HG02884 (cell line): ENCODE measurements around the gene WARS2.

Source experiments
- ATAC-seq: cut with Tn5 transposase; IDR thresholded peaks from one replicate; pipeline ENCODE4 v1.9.1; 2021; ENCODE audit warnings: mild to moderate bottlenecking, moderate library complexity; ENCODE audit not compliant: unreplicated experiment

The WARS2 gene

GRCh38 chr1:119001181-119002027, 139.0 kb downstream of the WARS2 start:
- no peak for ATAC-seq

GRCh38 chr1:119000371-119001180, 139.9 kb downstream of the WARS2 start:
- no peak for ATAC-seq

- no peak for ATAC-seq
Measured at GRCh38 chr1:118999348-119000071, 140.9 kb downstream of the WARS2 start.

DNA sequence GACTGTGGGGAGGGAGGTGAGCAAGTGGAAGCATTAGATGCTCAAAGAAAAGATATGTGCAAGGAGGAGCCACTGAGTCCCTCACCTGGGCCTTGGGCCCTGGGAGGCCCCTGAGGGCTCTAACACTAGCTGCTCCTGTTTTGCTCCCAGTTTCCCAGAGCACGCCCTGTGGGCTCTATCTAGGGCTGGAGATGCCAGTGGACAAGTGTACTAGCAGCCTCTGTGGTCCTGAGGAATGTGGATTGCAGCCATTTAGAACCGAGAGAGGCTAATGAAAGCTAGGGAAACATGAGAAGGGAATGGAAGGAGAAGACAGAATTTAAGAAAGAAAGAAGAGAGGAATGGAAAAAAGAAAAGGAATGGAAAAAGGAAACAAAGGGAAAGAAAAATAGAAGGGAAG, 142.3 kb downstream of the WARS2 start:
- ATAC-seq: no peak

DNA sequence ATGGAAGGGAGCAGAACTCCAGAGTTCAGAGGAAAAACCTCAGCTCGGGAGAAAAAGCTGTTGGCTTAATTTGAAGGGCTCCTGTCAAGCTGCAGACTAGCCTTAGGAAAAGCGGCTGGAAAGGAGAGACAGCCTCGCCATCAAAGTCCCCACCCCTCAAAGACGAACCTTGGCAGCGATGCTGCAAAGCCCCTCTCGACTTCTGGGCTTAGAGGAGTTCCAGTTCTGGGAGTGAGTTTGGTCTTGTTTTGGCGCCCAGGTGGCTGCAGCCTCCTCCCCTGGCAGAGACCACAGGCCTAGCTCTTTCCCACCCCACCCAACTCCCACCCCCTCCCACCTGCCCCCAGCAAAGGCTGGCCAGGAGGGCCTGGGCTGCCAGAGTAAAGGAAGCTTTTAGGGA, 143.2 kb downstream of the WARS2 start:
- no peak for ATAC-seq

DNA sequence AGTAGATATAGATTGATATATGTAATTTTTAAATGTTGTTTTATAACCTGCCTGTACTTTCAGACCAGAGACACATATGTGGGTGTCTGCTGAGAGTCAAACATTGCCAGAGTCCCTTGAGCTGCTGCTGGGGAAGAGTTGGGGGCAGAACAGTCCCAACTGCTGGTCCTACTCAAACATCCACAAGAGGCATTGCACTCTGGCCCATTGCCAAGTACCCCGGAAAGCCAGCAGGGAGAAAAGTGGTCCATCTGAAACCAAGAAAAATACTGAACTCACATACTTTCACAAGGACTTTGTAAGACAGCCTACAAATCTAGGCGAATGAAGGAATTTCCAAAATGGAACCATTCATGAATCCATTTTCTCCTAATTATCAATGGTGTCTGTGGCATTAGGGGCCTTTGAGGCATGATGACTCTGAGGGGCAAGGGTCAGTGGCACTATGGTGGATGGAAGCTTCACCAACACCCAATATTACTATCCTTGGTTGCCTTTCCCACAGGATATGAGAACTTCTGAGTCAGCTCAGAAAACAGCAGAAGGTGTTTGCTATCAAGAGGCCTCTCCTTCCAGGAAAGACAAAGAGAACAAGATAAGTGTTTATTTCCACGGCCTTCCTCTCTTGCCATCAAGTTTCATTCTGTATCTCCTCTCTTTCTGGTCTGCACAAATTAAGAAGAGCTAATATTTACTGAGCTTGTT, 145.0 kb downstream of the WARS2 start:
- no peak for ATAC-seq

GRCh38 chr1:118993700-118994026, 146.8 kb downstream of the WARS2 start:
- no peak for ATAC-seq

DNA sequence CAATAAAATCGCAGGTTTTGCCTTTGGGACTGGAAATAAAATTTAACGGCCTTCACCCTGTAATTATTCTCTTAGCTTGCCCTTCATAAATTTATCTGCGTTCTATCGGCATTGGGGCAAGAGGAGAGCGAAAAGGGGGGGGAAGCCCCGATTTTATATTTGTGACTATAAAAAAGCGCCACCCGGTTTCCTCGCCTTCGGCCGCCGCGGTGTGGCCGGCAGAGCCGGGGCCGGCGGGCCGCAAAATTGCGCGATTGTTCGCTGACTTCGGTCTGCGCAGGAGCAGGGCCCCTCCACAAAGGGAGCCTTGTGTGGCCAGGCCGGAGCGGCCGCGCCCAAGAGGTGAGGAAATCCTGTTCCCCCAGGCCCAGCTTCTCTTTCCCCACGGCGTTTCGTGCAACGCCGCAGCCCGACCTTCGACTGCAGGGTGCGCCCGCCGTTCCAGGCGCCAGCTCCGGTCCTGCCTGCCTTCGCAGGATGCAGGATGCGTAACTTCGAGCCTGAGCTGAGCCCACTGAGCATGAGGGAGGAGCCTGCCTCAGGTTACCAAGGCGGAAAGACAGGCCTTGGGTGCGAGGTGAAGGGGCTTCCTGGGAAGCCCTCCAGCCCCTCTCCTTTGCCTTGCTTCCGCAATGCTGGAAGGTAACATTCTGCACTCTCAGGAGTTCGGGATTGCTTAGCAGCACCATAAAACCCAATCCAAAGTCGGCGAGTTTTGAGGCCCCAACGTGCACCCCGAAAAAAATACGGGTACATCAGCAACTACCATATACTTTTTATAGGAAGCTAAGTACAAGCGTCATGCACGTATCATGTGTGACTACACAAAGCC, 147.4 kb downstream of the WARS2 start:
- ATAC-seq: no peak

DNA sequence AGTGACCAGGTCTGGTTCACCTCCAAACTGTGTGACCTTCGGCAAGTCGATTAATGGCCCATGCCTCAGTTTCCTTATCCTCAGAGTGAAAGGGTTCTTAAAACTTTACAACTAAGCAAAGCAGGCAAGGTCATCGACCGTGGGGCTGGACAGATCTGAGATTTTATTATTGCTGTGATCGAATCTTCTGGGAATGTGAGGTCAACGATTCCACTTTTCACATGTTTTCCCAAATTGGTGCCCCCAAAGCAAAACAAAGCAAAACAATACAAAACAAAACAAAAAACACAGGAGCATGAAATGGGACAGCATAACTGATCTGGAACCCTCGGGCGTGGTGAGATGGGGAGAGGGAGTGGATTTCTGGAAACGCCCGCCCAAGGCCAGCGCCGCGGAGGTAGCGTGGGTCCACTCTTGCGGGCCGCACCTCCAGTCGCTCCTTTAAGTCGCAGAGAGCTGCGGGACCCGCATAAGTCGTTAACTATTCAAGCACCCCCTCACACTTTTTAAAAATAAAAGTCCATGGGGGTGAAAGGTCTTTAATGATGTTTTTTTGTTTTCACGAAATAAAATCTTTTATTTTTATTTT, 148.1 kb downstream of the WARS2 start:
- no peak for ATAC-seq

DNA sequence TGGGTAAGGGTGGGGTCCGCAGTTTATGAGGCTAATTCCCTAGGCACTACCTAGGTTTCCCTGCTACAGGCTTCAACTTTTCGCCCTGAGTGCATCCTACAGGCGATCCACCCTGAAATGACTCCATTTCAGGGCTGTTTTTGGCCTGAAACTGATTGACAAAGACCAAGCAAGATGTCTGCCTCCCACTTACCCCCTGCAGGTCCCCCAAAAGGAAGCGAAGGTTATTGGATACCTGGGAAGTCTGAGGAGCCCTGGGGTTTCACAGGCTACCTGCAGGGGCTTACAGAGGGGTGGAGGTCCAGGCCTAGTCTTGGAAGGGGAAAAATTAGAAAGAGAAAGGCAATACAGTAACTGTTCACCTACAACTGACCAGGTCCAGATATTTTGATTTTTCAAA, 149.0 kb downstream of the WARS2 start:
- no peak for ATAC-seq

DNA sequence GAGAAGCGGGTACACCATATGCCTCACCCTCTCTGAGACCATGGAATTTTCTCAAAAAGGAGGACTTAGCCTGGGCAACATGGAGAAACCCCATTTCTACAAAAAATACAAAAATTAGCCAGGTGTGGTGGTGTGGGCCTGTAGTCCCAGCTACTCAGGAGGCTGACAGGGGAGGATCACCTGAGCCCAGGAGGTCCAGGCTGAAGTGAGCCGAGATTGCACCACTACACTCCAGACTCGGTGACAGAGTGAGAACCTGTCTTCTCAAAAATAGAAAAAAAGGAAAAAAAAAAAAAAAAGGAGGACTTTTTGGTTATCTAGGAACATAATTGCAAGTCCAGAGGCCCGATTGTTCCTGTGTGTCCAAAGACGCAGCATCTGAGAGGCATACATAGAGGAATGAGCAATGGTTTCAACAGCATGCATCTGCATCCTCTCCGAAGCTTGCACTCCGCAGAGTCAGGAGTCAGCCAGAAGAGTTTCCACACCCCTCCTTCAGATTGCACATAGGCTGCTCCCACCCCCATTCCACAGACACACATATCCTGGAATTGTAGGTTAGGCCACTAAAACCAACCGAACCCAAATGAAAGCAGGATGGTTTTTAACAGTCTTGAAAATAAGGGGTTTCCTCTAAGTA, 149.8 kb downstream of the WARS2 start:
- ATAC-seq: no peak

DNA sequence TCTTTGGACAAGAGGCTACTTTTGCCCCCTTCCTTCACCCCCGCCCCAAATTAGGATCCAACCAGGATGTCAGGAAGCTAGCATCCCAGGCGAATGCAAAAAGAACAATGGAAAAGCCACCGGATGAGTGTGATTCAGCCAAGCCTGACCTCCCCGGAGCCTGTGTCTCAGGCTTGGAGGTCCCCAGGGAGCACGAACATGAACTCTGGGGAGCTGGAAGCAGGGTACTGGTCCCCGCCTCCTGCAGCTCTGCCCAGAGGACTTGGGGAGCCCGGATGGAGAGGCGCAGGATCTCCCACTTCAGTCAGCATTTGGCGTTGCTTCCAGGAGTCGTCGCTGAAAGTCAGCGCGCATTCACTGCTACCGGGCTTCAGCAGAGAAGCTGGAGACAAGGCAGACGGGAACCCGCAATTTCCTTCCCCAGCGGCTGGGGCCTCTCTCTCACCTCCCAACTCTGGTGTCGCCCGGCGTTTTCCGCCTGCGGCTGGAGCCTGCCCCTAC, 150.5 kb downstream of the WARS2 start:
- ATAC-seq: no peak

DNA sequence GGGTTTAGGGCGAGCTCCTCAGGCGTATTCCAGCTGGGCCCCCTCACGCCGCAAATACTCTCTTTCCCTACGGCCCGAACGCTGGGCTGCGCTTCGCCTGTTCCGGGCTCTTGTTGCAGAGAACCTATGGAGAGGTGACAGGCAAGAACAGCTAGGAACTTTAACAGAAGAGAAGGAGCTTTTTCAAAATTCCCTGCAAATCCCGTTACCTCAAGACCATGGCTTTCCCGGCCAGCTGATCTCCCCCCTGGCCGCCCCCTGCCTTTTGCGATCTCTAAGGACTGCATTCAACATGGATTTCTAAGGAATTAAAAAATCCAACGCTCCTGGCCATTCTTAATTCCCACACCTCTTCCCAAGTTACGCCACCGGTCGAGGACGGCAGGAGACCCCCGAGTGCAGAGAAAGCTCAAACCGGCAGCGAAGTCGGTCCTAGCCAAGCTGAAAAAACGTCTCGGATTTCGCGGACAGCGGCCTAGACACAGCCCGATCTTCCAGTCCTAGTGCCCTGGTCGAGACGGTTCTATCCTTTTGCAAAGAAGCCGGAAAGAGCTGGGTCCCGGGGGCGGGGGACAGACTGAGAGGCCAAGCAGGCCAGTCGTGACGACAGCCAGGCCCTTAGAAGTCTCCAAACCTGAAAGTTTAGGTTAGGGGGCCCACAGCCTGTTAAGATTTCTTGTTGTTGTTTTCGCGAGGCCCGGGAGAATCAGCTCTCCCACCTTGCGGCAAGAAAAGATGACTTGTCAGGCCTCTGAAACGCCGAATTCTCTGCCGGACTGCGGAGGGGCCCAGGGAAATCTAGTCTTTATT, 151.2 kb downstream of the WARS2 start:
- no peak for ATAC-seq

DNA sequence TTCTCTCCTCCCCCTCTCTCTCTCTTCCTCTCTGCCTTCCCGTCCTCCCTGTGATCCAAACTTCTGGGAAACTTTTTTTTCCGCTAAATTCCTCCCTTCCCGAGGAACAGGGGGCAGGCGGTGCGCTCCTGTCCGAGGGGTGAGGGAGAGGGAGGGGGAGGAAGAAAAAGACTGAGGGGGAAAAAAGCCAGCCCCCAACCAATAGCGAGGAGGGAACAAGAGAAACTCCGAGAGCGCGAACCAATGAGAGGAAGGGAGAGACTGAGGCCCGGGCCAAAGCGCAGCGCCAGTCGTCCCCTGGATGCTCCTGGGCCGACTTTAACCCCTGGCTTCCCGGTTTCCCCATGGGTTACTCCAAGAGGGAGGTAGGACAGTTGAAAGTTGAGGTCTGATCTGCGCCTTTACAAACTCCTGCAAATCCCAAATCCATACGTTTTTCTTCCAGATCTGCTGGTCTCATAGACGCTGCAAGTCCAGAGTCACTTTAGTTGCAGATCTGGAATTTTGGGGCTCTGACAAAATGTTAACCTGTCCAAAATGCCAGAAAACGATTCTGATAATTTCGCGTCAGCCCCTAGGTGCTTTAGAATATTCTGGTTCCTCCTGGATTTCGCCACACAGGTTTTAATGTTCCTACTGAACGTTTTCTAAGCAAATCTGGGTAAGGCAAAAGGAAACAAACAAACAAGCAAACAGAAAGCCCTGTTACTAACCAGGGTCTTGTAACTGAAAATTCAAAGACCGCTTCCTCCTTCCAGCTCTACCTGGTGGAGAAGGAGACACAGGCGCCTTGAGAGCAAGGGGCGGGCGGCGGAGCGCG, 152.1 kb downstream of the WARS2 start, which contains the start of gene TBX15:
TBX15 (minus strand) TSS at position 158 of the 820 bp plus-strand sequence. CDS start 548 bp downstream, outside the sequence.
- ATAC-seq: no peak

DNA sequence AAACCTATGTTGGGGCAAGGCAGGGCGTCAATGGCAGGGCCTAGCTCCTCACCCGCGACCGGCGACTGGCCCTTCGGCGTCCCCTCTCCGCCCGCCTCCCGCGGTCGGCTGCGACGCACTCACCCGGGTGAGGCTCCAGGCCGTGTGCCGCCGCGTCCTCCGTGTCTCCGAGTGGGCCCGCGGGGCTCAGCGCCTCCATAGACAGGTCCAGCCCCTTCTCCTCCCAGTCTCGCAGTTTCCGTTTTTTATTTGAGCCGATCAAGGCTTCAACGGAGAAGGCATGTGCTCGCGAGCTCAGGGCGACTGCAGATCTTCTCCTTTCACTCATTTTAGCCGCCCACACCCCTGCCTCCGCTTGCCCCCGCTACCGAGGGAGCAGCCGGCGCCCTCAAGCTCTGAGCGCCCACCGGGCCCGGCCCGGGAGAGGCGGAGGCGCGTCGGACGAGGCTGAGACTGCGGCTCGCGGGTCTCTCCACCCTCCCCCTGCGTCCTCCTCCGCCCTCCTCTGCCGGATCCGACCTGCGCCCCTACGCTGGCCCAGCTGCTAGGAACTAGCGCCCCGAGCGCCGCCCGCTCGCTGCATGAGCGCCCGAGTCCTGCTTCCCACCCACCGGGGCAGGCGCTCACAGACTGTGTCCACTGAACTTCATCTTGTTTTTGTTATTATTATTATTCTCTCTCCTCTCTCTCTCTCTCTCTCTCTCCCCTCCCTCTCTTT, 152.8 kb downstream of the WARS2 start:
- no peak for ATAC-seq
